GM19351 (cell line): ENCODE results near the gene PTGR1.
A peak's percentile ranks its signal among the peaks of the same experiment; 100 is the strongest.

Experiments used
- ATAC-seq: cut with Tn5 transposase; IDR thresholded peaks from one replicate; pipeline ENCODE4 v1.9.1; 2021; ENCODE audit warnings: mild to moderate bottlenecking, moderate library complexity; ENCODE audit not compliant: unreplicated experiment

PTGR1 gene

DNA sequence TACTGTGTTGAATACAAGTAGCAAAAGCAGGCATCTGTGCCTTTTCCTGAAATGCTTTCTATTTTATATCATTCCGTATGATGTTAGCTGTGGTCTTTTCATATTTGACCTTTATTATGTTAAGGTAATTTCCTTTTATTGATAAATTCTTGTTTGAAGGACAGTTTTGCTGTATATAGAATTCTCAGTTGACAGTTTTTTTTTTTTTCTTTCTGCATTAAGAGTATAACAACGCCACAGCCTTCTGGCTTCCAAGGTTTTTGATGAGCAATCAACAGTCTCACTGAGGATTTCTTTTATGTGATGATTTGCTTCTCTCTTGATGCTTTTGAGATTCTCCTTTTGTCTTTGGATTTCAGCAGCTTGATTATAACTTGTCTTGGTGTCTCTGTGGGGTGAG, 50.8 kb downstream of the PTGR1 start:
- no peak for ATAC-seq

DNA sequence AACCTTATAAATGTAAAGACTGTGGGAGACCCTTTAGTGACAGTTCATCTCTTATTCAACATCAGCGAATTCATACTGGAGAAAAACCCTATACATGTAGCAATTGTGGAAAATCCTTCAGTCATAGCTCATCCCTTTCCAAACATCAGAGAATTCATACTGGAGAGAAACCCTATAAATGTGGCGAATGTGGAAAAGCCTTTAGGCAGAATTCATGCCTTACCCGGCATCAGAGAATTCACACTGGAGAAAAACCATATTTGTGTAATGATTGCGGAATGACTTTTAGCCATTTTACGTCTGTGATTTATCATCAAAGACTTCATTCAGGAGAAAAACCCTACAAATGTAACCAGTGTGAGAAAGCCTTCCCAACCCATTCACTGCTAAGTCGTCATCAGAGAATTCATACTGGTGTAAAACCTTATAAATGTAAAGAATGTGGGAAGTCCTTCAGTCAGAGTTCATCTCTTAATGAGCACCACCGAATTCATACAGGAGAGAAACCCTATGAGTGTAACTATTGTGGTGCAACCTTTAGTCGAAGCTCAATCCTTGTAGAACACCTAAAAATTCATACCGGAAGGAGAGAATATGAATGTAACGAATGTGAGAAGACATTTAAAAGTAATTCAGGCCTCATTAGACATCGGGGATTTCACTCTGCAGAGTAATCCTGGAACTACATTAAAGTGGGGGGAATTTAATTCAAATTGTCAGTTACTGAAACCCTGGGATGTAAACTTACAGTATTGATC, 56.8 kb downstream of the PTGR1 start:
- ATAC-seq = no peak

DNA sequence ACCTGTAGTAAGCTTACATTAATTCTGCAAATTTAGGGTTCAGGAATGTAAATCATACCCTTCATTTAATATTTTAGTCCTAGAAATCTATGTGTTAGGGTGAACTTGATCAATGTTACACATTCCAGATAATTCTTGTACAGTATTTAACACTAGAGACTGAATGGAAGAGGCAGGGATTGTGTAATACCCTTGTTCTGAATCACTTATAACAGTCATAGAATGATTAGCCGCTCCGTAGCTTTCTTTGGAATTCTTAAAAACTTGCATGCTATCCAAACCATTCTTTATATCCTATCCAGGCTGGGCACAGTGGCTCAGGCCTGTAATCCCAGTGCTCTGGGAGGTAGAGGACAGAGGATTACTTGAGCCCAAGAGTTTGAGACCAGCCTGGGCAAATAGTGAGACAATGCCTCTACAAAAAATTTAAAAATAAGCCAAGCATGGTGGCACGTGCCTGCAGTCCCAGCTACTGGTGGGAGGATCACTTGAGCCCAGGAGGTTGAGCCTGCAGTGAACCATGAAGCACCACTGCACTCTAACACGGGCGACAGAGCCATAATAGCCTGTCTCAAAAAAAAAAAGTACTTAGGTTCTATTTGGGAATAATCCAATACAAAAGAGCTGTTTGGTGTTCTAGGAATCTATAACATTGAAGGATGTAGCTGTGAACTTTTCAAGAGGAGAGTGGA, 66.2 kb downstream of the PTGR1 start:
- ATAC-seq = no peak

DNA sequence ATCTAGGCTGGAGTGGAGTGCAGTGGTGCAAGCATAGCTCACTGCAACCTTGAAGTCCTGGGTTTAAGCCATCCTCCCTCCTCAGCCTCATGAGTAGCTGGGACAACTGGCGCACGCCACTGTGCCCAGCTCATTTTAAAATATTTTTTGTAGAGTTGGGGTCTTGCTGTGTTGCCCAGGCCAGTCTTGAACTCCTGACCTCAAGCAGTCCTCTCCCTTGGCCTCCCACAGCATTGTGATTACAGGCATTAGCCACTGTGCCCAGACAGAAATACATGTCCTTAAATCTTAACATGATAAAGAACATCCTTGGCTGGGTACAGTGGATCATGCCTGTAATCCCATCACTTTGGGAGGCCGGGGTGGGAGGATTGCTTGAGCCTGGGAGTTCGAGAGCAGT, 67.7 kb downstream of the PTGR1 start:
- no peak for ATAC-seq

DNA sequence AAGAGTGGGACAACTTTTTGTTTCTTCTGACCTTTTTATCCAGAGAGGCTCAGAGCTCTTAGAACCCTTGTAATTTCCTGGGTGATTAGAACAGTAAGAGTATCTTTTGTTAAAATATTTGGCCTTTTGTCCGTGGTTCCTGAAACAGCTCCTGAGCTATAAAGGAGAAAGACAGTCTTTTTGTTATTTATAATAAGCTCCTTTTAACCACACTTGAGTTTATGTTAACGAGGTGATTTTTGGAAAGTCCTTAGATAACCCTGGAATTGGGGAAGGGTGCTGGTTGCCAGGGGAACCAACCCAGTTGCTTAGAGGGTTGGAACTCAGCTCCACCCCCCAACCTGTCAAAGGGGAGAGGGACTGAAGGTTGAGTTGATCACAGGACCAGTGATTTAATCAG, 69.7 kb downstream of the PTGR1 start:
- ATAC-seq = no peak

DNA sequence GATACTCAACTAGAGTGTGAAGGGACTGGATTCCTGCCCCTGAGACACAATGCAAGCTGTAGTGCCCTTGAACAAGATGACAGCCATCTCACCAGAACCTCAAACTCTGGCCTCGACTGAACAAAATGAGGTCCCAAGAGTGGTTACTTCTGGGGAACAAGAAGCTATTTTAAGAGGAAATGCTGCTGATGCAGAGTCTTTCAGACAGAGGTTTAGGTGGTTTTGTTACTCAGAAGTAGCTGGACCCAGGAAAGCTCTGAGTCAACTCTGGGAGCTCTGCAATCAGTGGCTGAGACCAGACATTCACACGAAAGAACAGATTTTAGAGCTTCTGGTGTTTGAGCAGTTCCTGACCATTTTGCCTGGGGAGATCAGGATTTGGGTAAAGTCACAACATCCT, 72.1 kb downstream of the PTGR1 start:
- no peak for ATAC-seq

DNA sequence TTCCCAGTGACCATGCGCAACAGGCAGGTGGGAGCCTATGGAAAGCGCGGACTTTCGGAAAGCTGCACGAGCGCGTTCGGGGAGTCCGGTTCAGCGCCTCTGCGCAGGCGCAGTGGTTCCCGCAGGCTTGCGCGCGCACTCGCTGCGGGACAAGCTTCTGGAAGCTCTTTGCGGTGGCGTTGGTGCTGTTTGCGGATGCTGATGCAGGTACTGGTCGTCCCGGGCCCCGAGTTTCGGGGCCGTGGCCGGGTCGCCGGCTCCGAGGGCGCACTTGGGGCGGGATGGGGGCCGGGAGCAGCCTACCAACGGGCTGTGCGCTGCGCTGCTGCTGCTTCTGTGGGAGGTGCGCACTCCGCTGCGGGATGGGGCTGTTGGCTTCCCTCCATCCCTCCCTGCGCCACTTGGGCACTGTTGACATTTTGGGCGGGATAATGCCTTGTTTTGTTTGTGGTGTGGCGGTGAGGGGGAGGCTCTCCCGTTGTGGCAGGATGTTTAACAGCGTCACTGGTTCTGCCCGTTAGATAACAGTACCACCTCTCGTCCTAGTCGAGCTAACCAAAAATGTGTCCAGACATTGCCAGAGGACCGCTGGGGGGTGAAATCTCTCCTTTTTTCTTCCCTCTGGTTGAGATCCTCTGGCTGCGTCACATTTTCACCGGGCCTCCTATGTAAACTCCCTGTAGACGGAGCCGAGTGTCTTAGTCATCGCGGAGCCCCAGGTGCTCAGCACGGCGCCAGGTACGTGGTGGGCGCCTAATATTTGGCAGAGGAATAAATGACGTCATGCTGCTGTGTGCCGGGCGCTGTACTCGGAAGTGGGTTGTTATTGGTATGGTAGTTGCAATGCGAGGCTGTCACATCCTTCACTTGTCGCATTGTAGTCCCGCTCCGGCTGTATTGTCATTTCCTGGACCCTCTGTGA, 74.1 kb downstream of the PTGR1 start, which contains the start of gene ZNF483:
ZNF483 (plus strand) TSS at position 124 of the 922 bp plus-strand sequence. CDS start 2,217 bp downstream, outside the sequence.
- ATAC-seq = peak; percentile 53

DNA sequence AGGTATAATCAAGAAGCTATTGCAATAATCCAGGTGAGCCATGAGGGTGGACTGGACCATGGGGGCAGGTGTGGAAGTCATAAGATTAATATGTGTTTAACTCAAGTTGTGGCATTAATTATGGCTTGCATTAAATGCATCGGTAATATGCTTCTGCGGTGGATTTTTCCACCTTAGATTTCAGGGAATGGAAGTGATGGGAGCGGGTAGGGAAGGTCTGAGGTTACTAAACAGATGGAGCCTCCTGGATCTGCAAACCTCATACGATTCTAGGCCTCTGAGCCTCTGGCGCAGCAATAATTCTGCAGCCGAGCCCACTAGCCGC, 74.8 kb downstream of the PTGR1 start:
- ATAC-seq = no peak

DNA sequence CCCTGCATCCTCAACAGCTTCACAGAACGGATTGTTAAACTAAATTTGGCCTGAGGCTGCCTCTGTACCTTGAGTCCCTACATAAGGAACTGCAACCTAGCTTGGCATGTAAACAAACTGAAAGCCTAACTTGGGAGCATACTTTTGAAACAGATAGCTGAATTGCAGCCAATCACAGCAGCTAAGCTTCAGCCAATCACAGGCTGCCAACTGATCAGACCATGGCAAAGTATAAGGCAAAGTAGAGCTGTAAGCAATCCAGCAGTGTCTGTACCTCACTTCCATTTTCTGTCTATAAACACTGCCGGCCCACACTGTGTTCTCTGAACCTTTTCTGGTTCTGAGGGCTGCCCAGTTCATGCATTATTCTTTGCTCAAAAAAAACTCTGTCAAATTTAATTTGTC, 83.4 kb downstream of the PTGR1 start:
- no peak for ATAC-seq

DNA sequence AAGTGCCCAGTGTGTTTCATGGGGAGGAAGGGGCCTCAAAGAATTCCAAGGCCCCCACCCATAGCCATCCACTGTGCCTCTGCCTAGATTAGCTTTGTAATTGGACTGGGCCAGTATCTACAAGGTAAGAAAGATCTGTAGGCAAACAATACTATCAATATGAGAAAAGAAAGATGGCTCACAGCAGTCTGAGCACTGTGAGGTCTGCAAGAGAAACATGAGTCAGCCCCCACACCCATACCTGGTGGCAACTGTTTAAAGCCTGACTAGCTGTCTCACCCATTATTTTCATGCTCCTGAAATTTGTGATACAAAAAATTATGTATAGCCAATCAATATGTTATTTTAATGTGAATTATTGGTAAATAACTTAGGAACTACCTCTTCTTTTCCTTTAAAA, 84.5 kb downstream of the PTGR1 start:
- no peak for ATAC-seq
